Measurements from ENCODE around the gene LMCD1.

Gene LMCD1

DNA sequence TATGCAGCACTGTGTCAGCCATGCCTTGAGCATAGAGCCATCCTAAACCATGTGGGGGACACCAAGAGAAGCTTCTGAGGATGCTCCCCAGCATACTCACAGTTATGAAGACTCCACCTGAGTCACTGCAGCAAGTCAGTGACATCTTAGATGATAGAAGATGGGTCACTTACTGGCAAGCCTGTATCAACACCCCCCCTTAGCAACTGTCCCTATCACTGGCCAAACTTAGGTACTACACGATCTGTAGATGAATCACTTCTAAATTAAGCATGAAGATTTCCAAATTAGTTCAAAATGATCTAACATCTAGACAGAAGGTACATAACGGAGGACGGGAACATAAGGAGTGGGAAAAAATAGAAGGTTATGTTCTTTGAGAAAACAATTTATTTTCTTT is 13.2 kb upstream of the LMCD1 start:
- DNase-seq (ENCODE audit: low read depth) = no peak
- TF ChIP-seq, protein P1, sequence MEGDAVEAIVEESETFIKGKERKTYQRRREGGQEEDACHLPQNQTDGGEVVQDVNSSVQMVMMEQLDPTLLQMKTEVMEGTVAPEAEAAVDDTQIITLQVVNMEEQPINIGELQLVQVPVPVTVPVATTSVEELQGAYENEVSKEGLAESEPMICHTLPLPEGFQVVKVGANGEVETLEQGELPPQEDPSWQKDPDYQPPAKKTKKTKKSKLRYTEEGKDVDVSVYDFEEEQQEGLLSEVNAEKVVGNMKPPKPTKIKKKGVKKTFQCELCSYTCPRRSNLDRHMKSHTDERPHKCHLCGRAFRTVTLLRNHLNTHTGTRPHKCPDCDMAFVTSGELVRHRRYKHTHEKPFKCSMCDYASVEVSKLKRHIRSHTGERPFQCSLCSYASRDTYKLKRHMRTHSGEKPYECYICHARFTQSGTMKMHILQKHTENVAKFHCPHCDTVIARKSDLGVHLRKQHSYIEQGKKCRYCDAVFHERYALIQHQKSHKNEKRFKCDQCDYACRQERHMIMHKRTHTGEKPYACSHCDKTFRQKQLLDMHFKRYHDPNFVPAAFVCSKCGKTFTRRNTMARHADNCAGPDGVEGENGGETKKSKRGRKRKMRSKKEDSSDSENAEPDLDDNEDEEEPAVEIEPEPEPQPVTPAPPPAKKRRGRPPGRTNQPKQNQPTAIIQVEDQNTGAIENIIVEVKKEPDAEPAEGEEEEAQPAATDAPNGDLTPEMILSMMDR (conservative IDR thresholded peaks at IDR 0.05; ENCODE audit: low read depth, low read length) = no peak
- H3K4me3 ChIP-seq (ENCODE audit: low read length) = no peak overlapping the region

DNA sequence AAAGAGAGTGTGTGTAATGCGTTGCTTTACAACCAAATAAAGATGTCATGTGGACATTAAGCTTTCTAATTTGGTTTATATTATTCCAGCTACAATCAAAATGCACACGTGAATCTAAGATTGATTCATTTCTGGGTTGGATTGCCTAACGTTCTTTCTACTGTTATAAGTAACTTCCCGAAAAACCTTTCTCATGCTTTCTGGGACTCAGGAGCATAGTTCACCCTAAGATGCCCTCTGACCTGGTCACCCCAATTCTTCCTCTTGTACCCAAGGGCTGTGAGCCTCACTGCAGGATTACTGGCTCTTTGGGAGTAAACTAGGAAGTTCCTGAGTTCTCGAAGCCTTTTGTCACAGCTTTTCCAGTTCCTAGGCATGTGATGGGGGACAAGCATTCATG is 12.7 kb upstream of the LMCD1 start:
- TF ChIP-seq, protein P1 (conservative IDR thresholded peaks at IDR 0.05; ENCODE audit: low read depth, low read length) = no peak
- no peak for DNase-seq (ENCODE audit: low read depth)
- H3K4me3 ChIP-seq (ENCODE audit: low read length) = no peak overlapping the region

DNA sequence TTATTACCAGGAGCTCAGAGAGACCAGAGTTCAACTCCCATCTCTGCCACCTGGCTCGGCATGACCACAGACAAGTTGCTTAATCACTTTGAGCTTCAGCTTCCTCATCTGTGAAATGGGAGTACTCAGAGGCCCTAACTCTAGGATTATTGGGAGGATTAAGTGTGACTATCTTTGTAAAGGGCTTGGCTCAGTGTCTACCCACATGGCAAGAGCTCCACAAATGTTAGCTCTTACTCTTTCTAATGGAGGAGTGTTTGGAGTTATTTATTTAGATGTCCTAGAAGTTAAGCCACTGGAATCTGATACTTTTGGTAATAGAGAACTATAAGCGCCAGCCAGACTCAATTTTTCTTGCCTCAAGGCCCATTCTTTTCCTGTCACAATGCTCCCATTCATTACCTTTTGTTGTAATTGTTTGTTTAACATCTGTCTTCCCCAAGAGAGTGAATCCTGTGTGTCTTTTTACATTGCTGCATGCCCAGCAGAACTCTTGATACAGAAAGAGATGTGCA is 12.3 kb upstream of the LMCD1 start:
- DNase-seq (ENCODE audit: low read depth) = no peak
- no peak overlapping the region for H3K4me3 ChIP-seq (ENCODE audit: low read length)
- TF ChIP-seq, protein P1 (conservative IDR thresholded peaks at IDR 0.05; ENCODE audit: low read depth, low read length) = no peak

DNA sequence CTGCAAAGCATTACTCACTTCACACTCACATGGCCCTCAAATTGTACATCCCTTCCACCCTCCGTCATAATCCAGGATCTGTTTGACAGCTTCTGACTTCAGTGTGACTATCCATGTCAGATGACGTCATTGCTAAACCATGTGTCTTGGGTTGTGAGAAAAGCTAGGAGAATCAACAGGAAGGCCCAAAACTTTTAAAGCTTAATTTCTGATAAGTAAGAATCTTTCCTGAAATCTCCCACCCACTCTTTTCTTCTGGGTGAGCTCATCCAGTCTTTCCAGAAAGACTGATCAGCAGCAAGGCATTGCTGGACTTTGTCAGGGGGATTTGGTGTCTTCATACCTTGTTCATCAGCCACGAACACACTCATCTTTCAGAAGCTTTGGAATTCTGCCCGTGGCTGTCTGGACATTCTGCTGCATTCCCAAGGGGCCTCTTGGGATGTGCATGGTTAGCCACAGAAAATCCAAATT is 11.5 kb upstream of the LMCD1 start:
- no peak for DNase-seq (ENCODE audit: low read depth)
- no peak overlapping the region for H3K4me3 ChIP-seq (ENCODE audit: low read length)
- TF ChIP-seq, protein P1 (conservative IDR thresholded peaks at IDR 0.05; ENCODE audit: low read depth, low read length) = no peak

DNA sequence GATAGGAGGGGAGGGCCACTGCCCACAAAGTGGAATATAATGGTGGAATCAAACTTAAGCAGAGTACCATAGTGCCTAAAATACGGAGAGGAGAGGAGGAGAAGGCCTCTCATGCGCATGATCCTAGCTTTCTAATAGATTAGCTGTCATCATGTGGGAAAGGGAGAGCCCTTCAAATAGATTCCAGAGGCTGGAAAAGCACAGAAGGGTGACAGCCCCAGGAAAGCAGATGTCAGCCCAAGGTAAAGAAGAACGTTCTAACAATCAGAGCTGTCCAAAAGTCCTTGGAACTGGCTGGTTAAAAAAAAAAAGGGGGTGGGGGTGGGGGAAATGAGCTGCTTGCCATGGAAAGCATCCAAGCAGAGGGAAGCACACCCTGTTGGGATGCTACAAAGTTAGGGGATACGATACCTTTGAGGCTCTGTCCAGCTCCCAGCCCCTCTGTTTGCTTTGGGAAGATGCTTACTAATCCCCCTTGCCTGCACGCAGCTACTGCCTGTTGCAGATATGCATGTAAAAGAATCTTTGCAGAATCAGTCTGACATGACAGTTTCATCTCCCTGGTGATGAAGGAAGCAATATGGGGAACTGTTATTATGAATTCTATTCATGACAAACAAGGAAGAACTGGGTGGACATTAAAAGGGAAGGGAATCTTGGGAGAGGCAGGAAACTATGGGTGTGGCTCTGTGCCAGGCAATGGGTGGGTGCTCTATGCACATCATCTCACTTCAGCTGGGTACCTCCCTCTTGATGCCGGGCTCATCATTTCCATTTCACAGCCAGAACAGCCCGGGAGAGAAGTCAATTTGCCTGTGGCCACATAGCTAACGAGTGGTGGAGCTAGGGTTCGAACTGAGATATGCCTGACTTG is 10.1 kb upstream of the LMCD1 start:
- DNase-seq (ENCODE audit: low read depth) = no peak

DNA sequence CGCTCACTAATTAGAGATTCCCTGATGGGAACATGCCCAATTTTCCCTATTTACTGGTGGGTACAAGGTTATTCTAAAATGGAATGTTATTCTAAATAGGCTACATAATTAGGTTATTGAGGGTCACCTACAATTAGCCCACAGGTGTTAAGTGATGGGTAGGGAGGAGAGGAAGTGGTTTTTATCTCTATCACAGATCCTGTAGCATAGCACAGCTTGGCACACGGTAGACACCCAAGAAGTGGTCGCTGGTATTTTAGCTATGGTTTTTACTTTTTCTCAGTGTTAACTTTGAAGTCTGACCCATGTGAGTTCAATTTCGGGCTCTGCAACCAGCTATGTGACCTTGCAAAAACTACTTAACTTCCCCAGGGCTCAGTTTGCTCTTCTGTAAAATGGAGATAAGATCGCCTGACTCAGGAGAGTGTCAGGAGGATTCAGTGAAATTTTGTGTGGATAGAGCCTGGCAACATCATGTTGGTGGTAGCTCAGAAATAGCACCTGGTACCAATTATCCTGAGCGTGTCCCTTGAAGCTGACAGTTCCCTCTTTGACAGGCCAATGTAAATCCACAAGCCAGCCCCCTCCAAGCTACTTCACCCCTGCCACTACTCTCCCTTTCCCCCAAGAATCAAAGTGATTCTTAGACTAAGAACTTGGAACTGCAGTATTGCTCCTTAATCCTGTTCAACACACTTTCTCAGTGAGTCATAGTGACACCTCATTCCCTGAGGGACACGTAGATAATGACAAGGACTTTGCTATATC is 8.7 kb upstream of the LMCD1 start:
- TF ChIP-seq, protein P1 (conservative IDR thresholded peaks at IDR 0.05; ENCODE audit: low read depth, low read length) = no peak

More for the DNA sequence above, 10.1 kb upstream of the LMCD1 start:
- no peak overlapping the region for H3K4me3 ChIP-seq (ENCODE audit: low read length)
- TF ChIP-seq, protein P1 (conservative IDR thresholded peaks at IDR 0.05; ENCODE audit: low read depth, low read length) = no peak

More for the DNA sequence above, 8.7 kb upstream of the LMCD1 start:
- no peak overlapping the region for H3K4me3 ChIP-seq (ENCODE audit: low read length)
- no peak for DNase-seq (ENCODE audit: low read depth)
